ENCODE measurements around the gene GNAO1.

The GNAO1 gene

GRCh38 chr16:56191156-56191815 is at the start of gene GNAO1:
Gene GNAO1 (plus strand): TSS chr16:56191489. CDS start chr16:56192236, 747 bp downstream.
- DNase-seq, result no peak

- DNase-seq, result no peak
Measured at GRCh38 chr16:56143666-56144065, 47.6 kb upstream of the GNAO1 start.

- DNase-seq, result no peak
Measured at GRCh38 chr16:56145369-56145768, 45.9 kb upstream of the GNAO1 start.

GRCh38 chr16:56151621-56152020 is 39.7 kb upstream of the GNAO1 start:
- DNase-seq, result no peak

GRCh38 chr16:56161658-56162057 is 29.6 kb upstream of the GNAO1 start:
- DNase-seq, result no peak

- no peak for DNase-seq
Measured at GRCh38 chr16:56163089-56163488, 28.2 kb upstream of the GNAO1 start.

GRCh38 chr16:56163938-56164337 is 27.4 kb upstream of the GNAO1 start:
- DNase-seq, result no peak

GRCh38 chr16:56164636-56165035 is 26.7 kb upstream of the GNAO1 start:
- DNase-seq, result no peak

GRCh38 chr16:56174411-56174810 is 16.9 kb upstream of the GNAO1 start:
- no peak for DNase-seq

- no peak for DNase-seq
Measured at GRCh38 chr16:56181401-56181800, 9.9 kb upstream of the GNAO1 start.

- DNase-seq, result no peak
Measured at GRCh38 chr16:56183266-56183665, 8.0 kb upstream of the GNAO1 start.

GRCh38 chr16:56190048-56190676 is 1.1 kb upstream of the GNAO1 start:
- DNase-seq, result no peak

- no peak for DNase-seq
Measured at GRCh38 chr16:56190677-56191155, 573 bp upstream of the GNAO1 start.

- DNase-seq, result no peak
Measured at GRCh38 chr16:56191835-56192634, 746 bp downstream of the GNAO1 start.

GRCh38 chr16:56192635-56192945 is 1.3 kb downstream of the GNAO1 start:
- DNase-seq, result no peak

GRCh38 chr16:56192986-56193945 is 2.0 kb downstream of the GNAO1 start:
- DNase-seq, result no peak

- DNase-seq, result no peak
Measured at GRCh38 chr16:56193951-56194726, 2.9 kb downstream of the GNAO1 start.

GRCh38 chr16:56195151-56195550 is 3.9 kb downstream of the GNAO1 start:
- DNase-seq, result no peak

- DNase-seq, result no peak
Measured at GRCh38 chr16:56196381-56196780, 5.1 kb downstream of the GNAO1 start.

- DNase-seq, result no peak
Measured at GRCh38 chr16:56197192-56197992, 6.1 kb downstream of the GNAO1 start.
